Measurements from ENCODE around the gene EMID1. TPM values are rescaled to one million over a fixed set of nuclear protein-coding genes. Genes with fewer than 3 reads are reported as not detected.

The EMID1 gene
- total RNA-seq, 1 donor from 2014 or later = not detected

DNA sequence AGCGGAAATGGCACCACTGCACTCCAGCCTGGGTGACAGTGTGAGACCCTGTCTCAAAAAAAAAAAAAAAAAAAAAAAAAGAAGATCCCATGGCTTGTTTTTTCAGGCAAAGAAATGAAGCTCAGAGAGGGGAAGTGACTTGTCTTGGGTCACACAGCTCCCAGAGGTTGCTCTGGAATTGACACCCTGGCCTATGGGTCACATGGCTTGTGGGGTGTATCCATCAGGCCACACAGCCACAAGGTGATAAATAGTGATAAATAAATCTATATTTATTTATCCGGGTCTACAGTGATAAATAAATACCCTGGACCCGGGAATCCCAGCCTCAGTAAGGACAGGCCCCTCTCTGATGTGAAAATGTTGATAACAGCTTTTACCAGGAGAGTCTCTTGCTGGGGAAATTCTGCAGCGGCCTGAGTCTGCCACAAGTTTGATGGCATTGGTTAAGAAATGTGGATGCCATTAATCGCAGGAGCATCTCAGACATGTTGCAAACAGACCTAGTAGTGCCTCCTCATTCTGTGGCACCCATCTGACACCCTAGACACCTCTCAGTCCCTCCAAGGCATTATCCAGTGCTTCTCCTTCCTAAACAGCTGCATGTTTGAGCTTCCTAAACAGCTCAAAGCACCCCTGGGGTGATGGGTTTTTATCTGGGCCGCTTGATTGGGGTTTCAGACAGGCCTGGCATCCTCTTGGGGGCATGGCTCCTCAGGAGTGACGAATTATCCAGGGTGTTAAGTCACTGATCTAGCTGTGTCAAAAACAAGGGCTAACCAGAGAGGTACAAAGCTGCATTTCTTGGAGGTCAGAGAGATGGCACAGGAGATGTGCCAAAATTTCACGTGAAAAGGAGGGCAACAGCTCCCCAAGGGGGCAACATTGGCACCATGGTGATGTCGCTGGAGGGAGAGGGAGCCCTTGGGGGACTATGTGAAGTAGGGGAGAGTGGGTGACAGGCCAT, 1.9 kb upstream of the EMID1 start:
- Mint-ChIP-seq H3K36me3 (ENCODE audit: low read depth) (no peaks in the 10 kb centered on the region), H3K27me3 (peaks cover 55% of the 10 kb centered on the region), H3K4me1 (peaks cover 20% of the 10 kb centered on the region), H3K27ac (no peak overlapping the region), H3K9me3 (no peaks in the 10 kb centered on the region), H3K4me3 (no peak overlapping the region)
- TF ChIP-seq CTCF (IDR thresholded peaks at IDR 0.05) = no peak
- DNase-seq (no peak), ATAC-seq (ENCODE audit: low read depth) (no peak)
- intact Hi-C loops (cut with micrococcal nuclease) = loop anchor here (5.0 to 10.0 kb wide), 2 partner anchors 44 to 129 kb away; partner anchors contain the start of gene KREMEN1
- ChIA-PET CTCF (interaction anchor here (1.3 to 2.2 kb wide), 4 partner anchors 36 to 163 kb away, joined by 4 to 7 read pairs (median 5); no protein-coding TSS in a partner anchor), POLR2A (interaction anchor here (0.6 to 1.8 kb wide), 5 partner anchors 32 to 462 kb away, joined by 3 to 7 read pairs (median 5); partner anchors contain the start of genes CHEK2 and HSCB)

DNA sequence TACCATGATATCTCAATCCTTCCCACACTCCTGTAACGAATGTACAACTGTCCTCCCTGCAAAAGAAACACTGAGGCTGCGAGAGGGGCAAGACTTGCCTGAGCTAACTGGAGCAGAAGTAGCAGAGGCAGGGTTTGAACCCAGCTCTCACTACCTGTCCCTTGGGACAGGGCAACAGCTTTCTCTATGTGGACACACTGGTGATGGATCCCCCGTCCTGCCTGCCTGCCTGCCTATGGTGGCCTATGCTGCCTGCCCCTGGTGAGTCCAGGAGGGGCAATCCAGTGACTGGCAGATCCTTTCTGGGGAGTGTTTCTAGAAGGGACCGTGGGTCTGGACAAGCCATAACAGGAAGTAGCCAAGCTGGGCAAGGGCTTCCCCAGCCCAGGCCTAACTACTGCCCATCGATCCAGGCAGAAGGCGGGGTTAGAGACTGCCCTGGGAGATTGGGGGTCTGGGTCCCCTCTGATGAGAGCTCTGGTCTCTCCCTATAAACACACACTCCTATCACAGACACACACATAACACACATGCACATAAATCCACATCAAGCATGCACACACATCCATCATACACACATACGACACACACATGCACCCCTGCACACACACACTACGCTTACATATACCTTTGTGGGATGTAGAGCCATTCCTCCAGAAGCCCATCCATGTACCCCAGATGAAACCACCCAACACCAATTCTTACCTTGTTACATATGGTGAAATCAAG, 1.1 kb upstream of the EMID1 start:
- H3K36me3 Mint-ChIP-seq (ENCODE audit: low read depth) = no peaks in the 10 kb centered on the region
- H3K4me1 Mint-ChIP-seq = peaks cover 29% of the 10 kb centered on the region
- POLR2A ChIA-PET = no interaction called here
- peaks cover 60% of the 10 kb centered on the region for H3K27me3 Mint-ChIP-seq
- intact Hi-C loops (cut with micrococcal nuclease) = loop anchor here (5.0 to 10.0 kb wide), 2 partner anchors 43 to 130 kb away; partner anchors contain the start of gene KREMEN1
- H3K27ac Mint-ChIP-seq = no peak overlapping the region
- no peak for DNase-seq
- CTCF ChIA-PET = interaction anchor here (2.1 to 2.2 kb wide), 2 partner anchors 41 to 51 kb away, joined by 5 to 7 read pairs; no protein-coding TSS in a partner anchor
- TF ChIP-seq CTCF (IDR thresholded peaks at IDR 0.05) = no peak
- H3K9me3 Mint-ChIP-seq = no peaks in the 10 kb centered on the region
- ATAC-seq (ENCODE audit: low read depth) = no peak
- no peak overlapping the region for H3K4me3 Mint-ChIP-seq

- ChIA-PET CTCF (interaction anchor here (2.1 kb wide), 1 partner anchor 40 kb away, joined by 7 read pairs; no protein-coding TSS in a partner anchor), POLR2A (no interaction called here)
- H3K27ac Mint-ChIP-seq = no peak overlapping the region
- no peaks in the 10 kb centered on the region for H3K36me3 Mint-ChIP-seq (ENCODE audit: low read depth)
- intact Hi-C loops (cut with micrococcal nuclease) = loop anchor here (10.0 kb wide), 1 partner anchor 130 kb away; the partner anchor contains the start of gene KREMEN1
- peaks cover 58% of the 10 kb centered on the region for H3K27me3 Mint-ChIP-seq
- no peaks in the 10 kb centered on the region for H3K9me3 Mint-ChIP-seq
- ATAC-seq (ENCODE audit: low read depth) = no peak
- H3K4me3 Mint-ChIP-seq = peak overlapping the region; percentile 19
- TF ChIP-seq CTCF (IDR thresholded peaks at IDR 0.05) = no peak
- DNase-seq = no peak
- H3K4me1 Mint-ChIP-seq = peaks cover 30% of the 10 kb centered on the region
Measured at GRCh38 chr22:29205252-29205593, 473 bp upstream of the EMID1 start.

- Mint-ChIP-seq H3K9me3 (no peaks in the 10 kb centered on the region), H3K4me3 (peak overlapping the region; percentile 60), H3K36me3 (ENCODE audit: low read depth) (no peaks in the 10 kb centered on the region), H3K4me1 (peaks cover 30% of the 10 kb centered on the region), H3K27ac (no peak overlapping the region), H3K27me3 (peaks cover 57% of the 10 kb centered on the region)
- ChIA-PET CTCF (interaction anchor here (1.3 kb wide), 1 partner anchor 165 kb away, joined by 3 read pairs; no protein-coding TSS in a partner anchor), POLR2A (no interaction called here)
- ATAC-seq (ENCODE audit: low read depth) (no peak), DNase-seq (no peak)
- intact Hi-C loops (cut with micrococcal nuclease) = loop anchor here (10.0 kb wide), 1 partner anchor 132 kb away; the partner anchor contains the start of gene KREMEN1
- TF ChIP-seq CTCF (IDR thresholded peaks at IDR 0.05) = no peak
Measured at GRCh38 chr22:29206372-29207242, 911 bp downstream of the EMID1 start.

All from activated B cell treated with CpG ODN at 0.5 μM for 24 hours (primary cell).